CD4-positive, alpha-beta T cell (primary cell): ENCODE measurements around the gene NEXN. TPM values are rescaled to one million over a fixed set of nuclear protein-coding genes. Genes with fewer than 3 reads are reported as not detected.

Experiments used
- ATAC-seq: fragments of 200-7000 bp; cut with Tn5 transposase; one replicate; pipeline ENCODE4 v1.10.0; 2022; ENCODE audit warnings: mild to moderate bottlenecking; ENCODE audit not compliant: poor library complexity
- CTCF ChIA-PET: fragments of 350-600 bp; sonication (Branson Sonifier 250); formaldehyde crosslinking; loops from one replicate; lab custom pipeline; 2021; ENCODE audit warnings: antibody characterized with exemption, inconsistent platforms; lab: Charles Lee
- POLR2A ChIA-PET: fragments of 350-600 bp; sonication (Branson Sonifier 250); formaldehyde crosslinking; loops from one replicate; lab custom pipeline; 2021; ENCODE audit warnings: antibody characterized with exemption, inconsistent platforms; lab: Charles Lee
- DNase-seq, 14 experiments: peaks; one replicate each; pipeline ENCODE4 v3.0.0-alpha.2; 2013 to 2020; ENCODE audit warnings: mixed read lengths in 2 of 14
- H3K27ac ChIP-seq, 2 donors: one replicate each; pipeline versions ENCODE4 v1.5.1 to v1.7.0; 2013; ENCODE audit warnings: low read length in 2 of 2, low read depth in 1 of 2, mild to moderate bottlenecking in 1 of 2
- H3K27me3 ChIP-seq, 2 experiments: 1 replicate in 1 of 2; 2 replicates in 1 of 2; pipeline versions ENCODE4 v1.6.1 to v1.7.0; 2013; ENCODE audit warnings: low read length in 2 of 2, control low read depth in 1 of 2, mild to moderate bottlenecking in 1 of 2, moderate library complexity in 1 of 2; ENCODE audit not compliant: insufficient read depth in 2 of 2, control insufficient read depth in 1 of 2
- H3K36me3 ChIP-seq: one replicate; pipeline ENCODE4 v1.6.1; 2013; ENCODE audit warnings: low read length, control low read depth; ENCODE audit not compliant: insufficient read depth
- H3K4me1 ChIP-seq: one replicate; pipeline ENCODE4 v1.6.1; 2013; ENCODE audit warnings: low read length, control low read depth; ENCODE audit not compliant: insufficient read depth
- H3K4me3 ChIP-seq: one replicate; pipeline ENCODE4 v1.5.1; 2013; ENCODE audit warnings: mild to moderate bottlenecking, low read length, moderate library complexity
- H3K9me3 ChIP-seq, 2 experiments: 1 replicate in 1 of 2; 2 replicates in 1 of 2; pipeline versions ENCODE4 v1.6.1 to v1.7.0; 2013; ENCODE audit warnings: low read length in 2 of 2, mild to moderate bottlenecking in 2 of 2, control low read depth in 1 of 2, moderate library complexity in 1 of 2; ENCODE audit not compliant: control insufficient read depth in 1 of 2, insufficient read depth in 1 of 2
- H3K27ac Mint-ChIP-seq: one replicate; pipeline ENCODE4 v1.8.0; 2020; ENCODE audit warnings: mixed read lengths
- H3K27me3 Mint-ChIP-seq: one replicate; pipeline ENCODE4 v1.8.0; 2021; ENCODE audit warnings: mixed read lengths
- H3K36me3 Mint-ChIP-seq: one replicate; pipeline ENCODE4 v1.8.0; 2021; ENCODE audit warnings: low read depth, mixed read lengths
- H3K4me1 Mint-ChIP-seq: one replicate; pipeline ENCODE4 v1.8.0; 2021; ENCODE audit warnings: low read depth, mixed read lengths
- H3K4me3 Mint-ChIP-seq: one replicate; pipeline ENCODE4 v1.8.0; 2020; ENCODE audit warnings: mild to moderate bottlenecking, mixed read lengths
- H3K9me3 Mint-ChIP-seq: one replicate; pipeline ENCODE4 v1.8.0; 2020; ENCODE audit warnings: mixed read lengths
- intact Hi-C, 2 experiments: fragments of 100-400 bp; cut with DNase I in 1 of 2; cut with micrococcal nuclease in 1 of 2; formaldehyde crosslinking; loops; one replicate each; pipeline versions ENCODE4 v1.15.1 to v1.9.0; 2023 to 2025; cut with DNase I, micrococcal nuclease
- total RNA-seq, 174 experiments: library from RNA in 2 of 174; stranded (reverse) in 2 of 174; gene quantifications; one replicate each; pipeline ENCODE4 v1.2.3 and lab custom pipeline; 2021 to 2026
- TF ChIP-seq, protein P1 (sequence below): fragments of 200-600 bp; IDR thresholded peaks from one replicate; pipeline ENCODE4 v1.8.0; 2022; ENCODE audit warnings: antibody characterized with exemption, mild to moderate bottlenecking

NEXN gene
- total RNA-seq, 2 experiments from 2014 or later: 0.25 TPM; not detected in 1

DNA sequence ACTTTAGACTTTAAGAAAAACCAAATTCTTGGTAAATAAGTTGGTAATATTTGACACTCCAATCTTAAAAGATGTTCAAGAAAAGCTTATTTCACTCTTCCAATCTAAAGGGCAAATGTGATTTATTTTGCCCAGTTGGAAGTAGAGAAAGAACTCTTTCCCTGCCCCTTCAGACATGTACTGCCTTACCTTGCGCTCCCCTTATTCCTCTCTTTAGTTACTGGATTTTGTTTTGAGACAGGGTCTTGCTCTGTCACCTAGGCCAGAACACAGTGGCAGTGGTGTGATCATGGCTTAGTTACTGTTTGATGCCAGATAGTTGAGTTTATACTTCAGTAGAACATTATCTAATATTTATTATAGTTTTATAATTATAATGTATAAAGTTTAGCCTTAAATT lies 62.9 kb downstream of the NEXN start:
- Histone ChIP-seq H3K9me3 (no peaks in the 10 kb centered on the region), H3K27ac (no peak overlapping the region), H3K27me3 (no peaks in the 10 kb centered on the region), H3K36me3 (peaks cover 98% of the 10 kb centered on the region), H3K4me3 (no peak overlapping the region), H3K4me1 (no peaks in the 10 kb centered on the region)
- DNase-seq: no peak
- ChIA-PET POLR2A (interaction anchor here (1.0 kb wide), 1 partner anchor 24 kb away, joined by 3 read pairs; no protein-coding TSS in a partner anchor), CTCF (no interaction called here)
- peaks cover 88% of the 10 kb centered on the region for H3K36me3 Mint-ChIP-seq
- H3K27me3 Mint-ChIP-seq: no peaks in the 10 kb centered on the region
- H3K4me1 Mint-ChIP-seq: peaks cover 30% of the 10 kb centered on the region
- TF ChIP-seq, protein P1, sequence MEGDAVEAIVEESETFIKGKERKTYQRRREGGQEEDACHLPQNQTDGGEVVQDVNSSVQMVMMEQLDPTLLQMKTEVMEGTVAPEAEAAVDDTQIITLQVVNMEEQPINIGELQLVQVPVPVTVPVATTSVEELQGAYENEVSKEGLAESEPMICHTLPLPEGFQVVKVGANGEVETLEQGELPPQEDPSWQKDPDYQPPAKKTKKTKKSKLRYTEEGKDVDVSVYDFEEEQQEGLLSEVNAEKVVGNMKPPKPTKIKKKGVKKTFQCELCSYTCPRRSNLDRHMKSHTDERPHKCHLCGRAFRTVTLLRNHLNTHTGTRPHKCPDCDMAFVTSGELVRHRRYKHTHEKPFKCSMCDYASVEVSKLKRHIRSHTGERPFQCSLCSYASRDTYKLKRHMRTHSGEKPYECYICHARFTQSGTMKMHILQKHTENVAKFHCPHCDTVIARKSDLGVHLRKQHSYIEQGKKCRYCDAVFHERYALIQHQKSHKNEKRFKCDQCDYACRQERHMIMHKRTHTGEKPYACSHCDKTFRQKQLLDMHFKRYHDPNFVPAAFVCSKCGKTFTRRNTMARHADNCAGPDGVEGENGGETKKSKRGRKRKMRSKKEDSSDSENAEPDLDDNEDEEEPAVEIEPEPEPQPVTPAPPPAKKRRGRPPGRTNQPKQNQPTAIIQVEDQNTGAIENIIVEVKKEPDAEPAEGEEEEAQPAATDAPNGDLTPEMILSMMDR: no peak
- no peak overlapping the region for H3K4me3 Mint-ChIP-seq
- intact Hi-C loops: loop anchor here in 1 of 2 experiments (5.0 to 10.0 kb wide), 3 partner anchors 87 to 387 kb away; no protein-coding TSS in a partner anchor
- no peaks in the 10 kb centered on the region for H3K9me3 Mint-ChIP-seq
- ATAC-seq: no peak
- H3K27ac Mint-ChIP-seq: peak overlapping the region; percentile 18

DNA sequence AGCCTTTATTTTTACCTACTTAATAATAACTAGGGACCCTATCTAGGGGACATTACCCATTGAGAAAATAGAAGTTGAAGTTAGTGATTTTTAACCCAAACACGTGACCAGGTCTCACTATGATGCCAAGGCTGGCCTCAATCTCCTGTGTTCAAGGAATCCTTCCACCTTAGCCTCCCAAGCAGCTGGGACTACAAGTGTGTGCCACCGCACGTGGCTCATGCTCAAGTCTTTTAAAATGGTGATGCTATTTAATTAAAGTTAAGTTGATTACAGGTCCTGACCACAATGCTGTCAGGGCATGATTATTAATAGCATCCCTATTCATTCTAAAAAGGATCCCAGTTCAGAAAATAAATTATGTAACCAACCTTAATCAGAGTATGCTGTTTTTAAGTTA lies 65.5 kb downstream of the NEXN start:
- Histone ChIP-seq H3K36me3 (peaks cover 97% of the 10 kb centered on the region), H3K27ac (no peak overlapping the region), H3K9me3 (no peaks in the 10 kb centered on the region), H3K4me3 (no peak overlapping the region), H3K27me3 (no peaks in the 10 kb centered on the region), H3K4me1 (no peaks in the 10 kb centered on the region)
- no peaks in the 10 kb centered on the region for H3K27me3 Mint-ChIP-seq
- TF ChIP-seq, protein P1: no peak
- no peaks in the 10 kb centered on the region for H3K9me3 Mint-ChIP-seq
- ChIA-PET CTCF (no interaction called here), POLR2A (no interaction called here)
- no peak for DNase-seq
- intact Hi-C loops: loop anchor here in 1 of 2 experiments (5.0 to 10.0 kb wide), 3 partner anchors 89 to 389 kb away; no protein-coding TSS in a partner anchor
- H3K4me3 Mint-ChIP-seq: no peak overlapping the region
- H3K36me3 Mint-ChIP-seq: peaks cover 88% of the 10 kb centered on the region
- no peak for ATAC-seq
- no peak overlapping the region for H3K27ac Mint-ChIP-seq
- H3K4me1 Mint-ChIP-seq: peaks cover 13% of the 10 kb centered on the region

DNA sequence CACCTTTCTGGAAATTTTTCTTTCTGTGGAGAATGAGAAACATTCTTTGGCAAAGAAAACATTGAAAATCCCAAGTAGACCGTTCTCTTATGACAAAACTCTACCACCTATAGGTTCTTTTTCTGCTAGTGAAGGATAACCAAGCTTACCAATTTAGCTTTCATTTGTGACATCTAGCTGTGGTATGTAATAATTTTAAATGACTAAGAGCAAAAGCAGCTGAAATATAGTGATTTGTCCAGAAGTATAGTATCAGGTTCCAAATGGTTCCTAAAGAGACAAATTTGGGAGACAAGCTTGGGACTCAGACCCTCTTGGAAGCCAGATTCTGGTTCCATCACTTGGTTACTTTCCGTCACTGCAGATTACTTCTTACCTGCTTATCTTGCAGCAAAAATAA lies 66.1 kb downstream of the NEXN start:
- Mint-ChIP-seq H3K27ac (no peak overlapping the region), H3K4me3 (no peak overlapping the region), H3K9me3 (no peaks in the 10 kb centered on the region), H3K4me1 (peaks cover 13% of the 10 kb centered on the region), H3K27me3 (no peaks in the 10 kb centered on the region), H3K36me3 (peaks cover 90% of the 10 kb centered on the region)
- DNase-seq (no peak), ATAC-seq (no peak)
- Histone ChIP-seq H3K9me3 (no peaks in the 10 kb centered on the region), H3K4me3 (no peak overlapping the region), H3K36me3 (peaks cover 97% of the 10 kb centered on the region), H3K27ac (no peak overlapping the region), H3K4me1 (no peaks in the 10 kb centered on the region), H3K27me3 (no peaks in the 10 kb centered on the region)
- CTCF ChIA-PET: no interaction called here
- POLR2A ChIA-PET: interaction anchor here (3.5 kb wide), 1 partner anchor 24 kb away, joined by 17 read pairs; the partner anchor contains the start of gene FUBP1
- intact Hi-C loops: loop anchor here in 1 of 2 experiments (5.0 to 10.0 kb wide), 3 partner anchors 90 to 390 kb away; no protein-coding TSS in a partner anchor
- TF ChIP-seq, protein P1: no peak
